GM13976 (cell line): Measurements from ENCODE around the gene ROBO1.

Experiments
- DNase-seq: peaks from one replicate; pipeline ENCODE4 v3.0.0; 2012; ENCODE audit warnings: low spot score
- in situ Hi-C: fragments of 300-500 bp; cut with MboI; formaldehyde crosslinking; loops from one replicate; pipeline ENCODE4 v1.12.0; 2022; ENCODE audit warnings: low sequenced_read_pairs, mixed read lengths, inconsistent platforms; ENCODE audit not compliant: unreplicated experiment
- TF ChIP-seq, protein P1 (sequence below): IDR thresholded peaks from 2 replicates; pipeline ENCODE4 v1.5.1; 2012; ENCODE audit warnings: borderline replicate concordance, mild to moderate bottlenecking; ENCODE audit not compliant: insufficient read depth; ENCODE audit errors: extremely low read depth, missing control alignments, control extremely low read depth

The ROBO1 gene

DNA sequence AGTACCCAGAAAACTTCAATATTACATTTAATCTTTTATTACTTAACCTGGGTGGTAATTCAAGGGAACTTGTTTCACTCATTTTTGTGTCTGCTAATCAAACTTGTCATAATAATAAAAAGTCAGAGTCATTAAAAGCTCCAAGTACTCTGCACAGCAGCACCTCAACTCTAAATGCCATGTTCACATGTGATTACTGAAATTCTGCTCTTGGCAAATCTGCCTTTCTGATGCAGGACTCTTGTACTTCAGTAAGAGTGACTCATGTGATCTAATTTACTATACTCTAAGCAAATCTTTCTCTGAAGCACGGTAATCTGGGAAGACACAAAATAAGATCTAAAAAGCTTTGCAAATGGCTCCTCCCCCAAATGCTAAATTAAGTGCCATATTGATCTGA, 6.4 kb downstream of the ROBO1 start:
- in situ Hi-C loops = no loop called here
- TF ChIP-seq, protein P1, sequence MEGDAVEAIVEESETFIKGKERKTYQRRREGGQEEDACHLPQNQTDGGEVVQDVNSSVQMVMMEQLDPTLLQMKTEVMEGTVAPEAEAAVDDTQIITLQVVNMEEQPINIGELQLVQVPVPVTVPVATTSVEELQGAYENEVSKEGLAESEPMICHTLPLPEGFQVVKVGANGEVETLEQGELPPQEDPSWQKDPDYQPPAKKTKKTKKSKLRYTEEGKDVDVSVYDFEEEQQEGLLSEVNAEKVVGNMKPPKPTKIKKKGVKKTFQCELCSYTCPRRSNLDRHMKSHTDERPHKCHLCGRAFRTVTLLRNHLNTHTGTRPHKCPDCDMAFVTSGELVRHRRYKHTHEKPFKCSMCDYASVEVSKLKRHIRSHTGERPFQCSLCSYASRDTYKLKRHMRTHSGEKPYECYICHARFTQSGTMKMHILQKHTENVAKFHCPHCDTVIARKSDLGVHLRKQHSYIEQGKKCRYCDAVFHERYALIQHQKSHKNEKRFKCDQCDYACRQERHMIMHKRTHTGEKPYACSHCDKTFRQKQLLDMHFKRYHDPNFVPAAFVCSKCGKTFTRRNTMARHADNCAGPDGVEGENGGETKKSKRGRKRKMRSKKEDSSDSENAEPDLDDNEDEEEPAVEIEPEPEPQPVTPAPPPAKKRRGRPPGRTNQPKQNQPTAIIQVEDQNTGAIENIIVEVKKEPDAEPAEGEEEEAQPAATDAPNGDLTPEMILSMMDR = no peak
- DNase-seq = no peak

- DNase-seq = no peak
- in situ Hi-C loops = no loop called here
- TF ChIP-seq, protein P1 = no peak
These were observed 16.1 kb downstream of the ROBO1 start for GRCh38 chr3:79751703-79752102.

- in situ Hi-C loops = no loop called here
- DNase-seq = no peak
- TF ChIP-seq, protein P1 = no peak
These were observed 30.3 kb downstream of the ROBO1 start for GRCh38 chr3:79737530-79737929.

DNA sequence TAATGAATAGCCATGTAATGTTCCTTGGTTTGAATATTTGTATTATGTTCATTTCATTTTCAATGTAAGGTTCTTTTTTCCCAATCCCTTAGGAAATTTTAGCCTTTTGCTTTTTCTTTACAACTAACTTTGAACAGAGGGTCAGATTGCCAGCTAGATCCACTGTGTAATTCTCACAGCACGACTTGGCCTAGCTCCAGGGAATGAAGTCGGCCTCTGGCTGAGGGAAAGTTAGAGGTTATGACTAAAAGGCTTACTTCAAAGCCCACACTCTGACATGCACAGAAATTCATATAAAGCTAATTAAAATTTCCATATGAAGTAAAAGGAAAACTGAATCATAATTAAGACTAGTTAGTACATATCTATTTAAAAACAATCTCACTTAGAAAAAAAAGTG, 38.7 kb downstream of the ROBO1 start:
- TF ChIP-seq, protein P1 = no peak
- in situ Hi-C loops = no loop called here
- DNase-seq = no peak

- TF ChIP-seq, protein P1 = no peak
- in situ Hi-C loops = no loop called here
- DNase-seq = no peak
These were observed 41.0 kb downstream of the ROBO1 start for GRCh38 chr3:79726786-79727185.

- TF ChIP-seq, protein P1 = no peak
- in situ Hi-C loops = no loop called here
- no peak for DNase-seq
These were observed 43.6 kb downstream of the ROBO1 start for GRCh38 chr3:79724206-79724605.

DNA sequence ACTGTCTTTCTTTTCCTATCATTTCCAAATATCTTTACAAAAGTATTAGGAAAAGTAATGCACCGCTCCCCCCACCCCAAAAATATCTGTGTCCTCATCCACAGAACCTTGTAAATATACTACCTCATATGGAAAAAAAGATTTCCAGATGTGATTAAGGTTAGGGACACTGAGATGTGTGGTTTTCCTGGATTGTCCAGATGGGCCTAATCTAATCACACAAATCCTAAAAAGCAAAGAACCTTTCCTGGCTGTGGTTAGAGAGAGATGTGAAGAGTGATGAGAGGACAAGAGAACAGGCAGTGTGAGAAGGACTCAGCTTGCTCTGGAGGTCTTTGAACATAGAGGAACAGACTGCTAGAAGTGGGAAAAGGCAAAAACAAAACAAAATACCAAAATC, 77.7 kb downstream of the ROBO1 start:
- TF ChIP-seq, protein P1 = no peak
- no peak for DNase-seq
- in situ Hi-C loops = no loop called here
